CD14-positive monocyte (primary cell): ENCODE results near the gene FLAD1. TPM values are rescaled to one million over a fixed set of nuclear protein-coding genes. Genes with fewer than 3 reads are reported as not detected.

Experiments used
- DNase-seq, 3 donors: peaks; one replicate each; pipeline ENCODE4 v3.0.0-alpha.2; 2011 to 2022
- H2AFZ ChIP-seq: 2 replicates; pipeline ENCODE4 v1.6.0; 2012; ENCODE audit warnings: mild to moderate bottlenecking, low read depth, low read length, inconsistent platforms; ENCODE audit not compliant: insufficient read depth, poor library complexity, severe bottlenecking
- H3K27ac ChIP-seq, 2 donors: 1 replicate in 1 of 2; 2 replicates in 1 of 2; pipeline ENCODE4 v1.5.1; 2012 to 2013; ENCODE audit warnings: low read length in 2 of 2, control low read depth in 1 of 2, inconsistent platforms in 1 of 2, low read depth in 1 of 2, mild to moderate bottlenecking in 1 of 2
- H3K27me3 ChIP-seq, 2 donors: one replicate each; pipeline versions ENCODE4 v1.6.0 to v1.6.1; 2011 to 2013; ENCODE audit warnings: low read length in 2 of 2; ENCODE audit not compliant: control insufficient read depth in 2 of 2, insufficient read depth in 2 of 2
- H3K36me3 ChIP-seq, 2 donors: replicated peaks in 1 of 2; 1 replicate in 1 of 2; 2 replicates in 1 of 2; pipeline versions ENCODE4 v1.5.1 to v1.6.1; 2012 to 2013; ENCODE audit warnings: low read length in 2 of 2, control low read depth in 1 of 2, inconsistent platforms in 1 of 2, mild to moderate bottlenecking in 1 of 2; ENCODE audit not compliant: insufficient read depth in 2 of 2, control insufficient read depth in 1 of 2
- H3K4me1 ChIP-seq, 2 donors: 1 replicate in 1 of 2; 2 replicates in 1 of 2; pipeline versions ENCODE4 v1.5.1 to v1.6.1; 2012 to 2013; ENCODE audit warnings: low read length in 2 of 2, control low read depth in 1 of 2, inconsistent platforms in 1 of 2, mild to moderate bottlenecking in 1 of 2, moderate library complexity in 1 of 2; ENCODE audit not compliant: insufficient read depth in 2 of 2, control insufficient read depth in 1 of 2
- H3K4me2 ChIP-seq: replicated peaks from 2 replicates; pipeline ENCODE3; 2012; ENCODE audit warnings: low read length, moderate library complexity, mild to moderate bottlenecking; ENCODE audit not compliant: poor library complexity, severe bottlenecking; ENCODE audit errors: extremely low read depth
- H3K4me3 ChIP-seq, 3 experiments: fragments of 200-600 bp in 1 of 3; sonication (generic) in 1 of 3; replicated peaks in 1 of 3; 1 replicate in 2 of 3; 2 replicates in 1 of 3; pipeline ENCODE4 v1.5.1; 2011 to 2013; ENCODE audit warnings: low read length in 3 of 3, mild to moderate bottlenecking in 3 of 3, control low read depth in 2 of 3, low read depth in 2 of 3, inconsistent platforms in 1 of 3, moderate library complexity in 1 of 3
- H3K79me2 ChIP-seq: 2 replicates; pipeline ENCODE4 v1.6.0; 2012; ENCODE audit warnings: mild to moderate bottlenecking, control low read depth, inconsistent platforms, low read length, moderate library complexity; ENCODE audit not compliant: insufficient read depth
- H3K9ac ChIP-seq: 2 replicates; pipeline ENCODE4 v1.6.0; 2017; ENCODE audit warnings: low read length, mild to moderate bottlenecking; ENCODE audit not compliant: insufficient read depth, poor library complexity, severe bottlenecking
- H3K9me3 ChIP-seq, 2 donors: replicated peaks in 1 of 2; 1 replicate in 1 of 2; 2 replicates in 1 of 2; pipeline versions ENCODE4 v1.5.1 to v1.6.1; 2012 to 2013; ENCODE audit warnings: low read length in 2 of 2, control low read depth in 1 of 2; ENCODE audit not compliant: control insufficient read depth in 1 of 2, insufficient read depth in 1 of 2
- H4K20me1 ChIP-seq: 2 replicates; pipeline ENCODE4 v1.6.0; 2012; ENCODE audit warnings: mild to moderate bottlenecking, low read length, control low read depth, moderate library complexity; ENCODE audit not compliant: insufficient read depth
- H3K27ac Mint-ChIP-seq, 7 donors: one replicate each; pipeline ENCODE4 v1.8.0; 2020; ENCODE audit warnings: mild to moderate bottlenecking in 7 of 7, mixed read lengths in 7 of 7, moderate library complexity in 6 of 7, inconsistent platforms in 2 of 7
- H3K27me3 Mint-ChIP-seq, 3 donors: one replicate each; pipeline ENCODE4 v1.8.0; 2021 to 2022; ENCODE audit warnings: low read depth in 3 of 3, mild to moderate bottlenecking in 3 of 3, mixed read lengths in 3 of 3, moderate library complexity in 3 of 3, inconsistent platforms in 1 of 3
- H3K36me3 Mint-ChIP-seq, 2 donors: one replicate each; pipeline ENCODE4 v1.8.0; 2020; ENCODE audit warnings: mixed read lengths in 2 of 2, inconsistent platforms in 1 of 2, mild to moderate bottlenecking in 1 of 2
- H3K4me1 Mint-ChIP-seq: one replicate; pipeline ENCODE4 v1.8.0; 2020; ENCODE audit warnings: mild to moderate bottlenecking, mixed read lengths
- H3K4me3 Mint-ChIP-seq, 2 donors: one replicate each; pipeline ENCODE4 v1.8.0; 2020; ENCODE audit warnings: mild to moderate bottlenecking in 2 of 2, mixed read lengths in 2 of 2, moderate library complexity in 1 of 2
- H3K9me3 Mint-ChIP-seq, 7 donors: one replicate each; pipeline ENCODE4 v1.8.0; 2020 to 2022; ENCODE audit warnings: mixed read lengths in 7 of 7, mild to moderate bottlenecking in 6 of 7, moderate library complexity in 6 of 7, inconsistent platforms in 2 of 7
- WGBS: methylation state at CpG from one replicate; pipeline ENCODE4 v1.1.5; 2013; ENCODE audit warnings: missing lambda C conversion rate; ENCODE audit not compliant: insufficient coverage; 5-methylcytosine and 5-hydroxymethylcytosine counted together
- intact Hi-C, 2 donors: fragments of 100-400 bp; cut with micrococcal nuclease; formaldehyde crosslinking; loops; one replicate each; pipeline versions ENCODE4 v1.15.0 to v1.15.1; 2023
- polyA plus RNA-seq, 3 donors: library from polyadenylated mRNA; depleted of rRNA in 1 of 3; unstranded in 2 of 3; stranded (reverse) in 1 of 3; fragments of 300-500 nt in 2 of 3; fragments of >200 nt in 1 of 3; fragmentation: Illumina TruSeq in 2 of 3; gene quantifications; 1 replicate in 2 of 3; 2 replicates in 1 of 3; pipeline ENCODE4 v1.2.3, GENCODE V29; 2012 to 2021
- TF ChIP-seq, protein P1 (sequence below): fragments of 200-600 bp; IDR thresholded peaks from one replicate; pipeline ENCODE4 v1.8.0; 2022; ENCODE audit warnings: antibody characterized with exemption, mild to moderate bottlenecking

The FLAD1 gene
- polyA plus RNA-seq, 3 donors, result 31.5 to 41.6 (median 35.1) TPM

DNA sequence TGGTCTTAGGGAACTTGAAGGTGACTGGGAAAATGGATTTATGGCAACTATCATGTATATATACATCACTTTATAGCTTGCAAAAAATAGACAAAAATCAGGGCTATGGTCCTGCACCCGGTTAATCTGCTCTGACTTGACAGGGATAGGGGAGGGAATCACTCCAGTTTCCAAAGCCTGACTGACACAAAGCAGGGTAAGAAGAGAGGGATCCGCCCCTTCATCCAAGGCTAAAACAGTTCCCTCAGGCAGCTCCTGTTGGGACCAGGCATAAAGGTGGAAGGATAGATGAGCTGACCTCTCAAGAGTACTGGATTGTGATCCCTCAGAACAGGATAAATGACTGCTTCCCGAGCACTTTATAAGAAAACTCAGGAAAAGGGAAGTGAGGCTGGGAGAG lies 28.6 kb upstream of the FLAD1 start:
- 83% methylated on average over 1 of the region's 3 CpGs for WGBS
- peak overlapping the region in 1 of 3 experiments; percentile 82 for H3K4me3 ChIP-seq
- no peak overlapping the region for H3K9ac ChIP-seq
- peaks cover 24 to 35% of the 10 kb centered on the region in 2 donors for H3K36me3 ChIP-seq
- no peaks in the 10 kb centered on the region for H3K27me3 ChIP-seq
- no peak for DNase-seq
- peak overlapping the region in 1 of 2 donors; percentile 94 for H3K4me3 Mint-ChIP-seq
- no peaks in the 10 kb centered on the region for H3K9me3 Mint-ChIP-seq
- peaks cover 52% of the 10 kb centered on the region for H3K4me1 Mint-ChIP-seq
- peaks cover 22 to 31% of the 10 kb centered on the region in 2 donors for H3K36me3 Mint-ChIP-seq
- no peaks in the 10 kb centered on the region for H3K9me3 ChIP-seq
- peak overlapping the region in 4 of 7 donors; percentile 1 to 96 (median 54) for H3K27ac Mint-ChIP-seq
- peaks cover 45% of the 10 kb centered on the region for H4K20me1 ChIP-seq
- intact Hi-C loops, result no loop called here
- H3K27me3 Mint-ChIP-seq, result peaks cover 0 to 5% (median 1%) of the 10 kb centered on the region in 3 donors
- H3K27ac ChIP-seq, result peak overlapping the region in 1 of 2 donors; percentile 76
- H3K79me2 ChIP-seq, result peaks cover 43% of the 10 kb centered on the region
- no peak overlapping the region for H2AFZ ChIP-seq
- peaks cover 29 to 45% of the 10 kb centered on the region in 2 donors for H3K4me1 ChIP-seq
- H3K4me2 ChIP-seq, result peak overlapping the region; percentile 84
- TF ChIP-seq, protein P1, sequence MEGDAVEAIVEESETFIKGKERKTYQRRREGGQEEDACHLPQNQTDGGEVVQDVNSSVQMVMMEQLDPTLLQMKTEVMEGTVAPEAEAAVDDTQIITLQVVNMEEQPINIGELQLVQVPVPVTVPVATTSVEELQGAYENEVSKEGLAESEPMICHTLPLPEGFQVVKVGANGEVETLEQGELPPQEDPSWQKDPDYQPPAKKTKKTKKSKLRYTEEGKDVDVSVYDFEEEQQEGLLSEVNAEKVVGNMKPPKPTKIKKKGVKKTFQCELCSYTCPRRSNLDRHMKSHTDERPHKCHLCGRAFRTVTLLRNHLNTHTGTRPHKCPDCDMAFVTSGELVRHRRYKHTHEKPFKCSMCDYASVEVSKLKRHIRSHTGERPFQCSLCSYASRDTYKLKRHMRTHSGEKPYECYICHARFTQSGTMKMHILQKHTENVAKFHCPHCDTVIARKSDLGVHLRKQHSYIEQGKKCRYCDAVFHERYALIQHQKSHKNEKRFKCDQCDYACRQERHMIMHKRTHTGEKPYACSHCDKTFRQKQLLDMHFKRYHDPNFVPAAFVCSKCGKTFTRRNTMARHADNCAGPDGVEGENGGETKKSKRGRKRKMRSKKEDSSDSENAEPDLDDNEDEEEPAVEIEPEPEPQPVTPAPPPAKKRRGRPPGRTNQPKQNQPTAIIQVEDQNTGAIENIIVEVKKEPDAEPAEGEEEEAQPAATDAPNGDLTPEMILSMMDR, result no peak

DNA sequence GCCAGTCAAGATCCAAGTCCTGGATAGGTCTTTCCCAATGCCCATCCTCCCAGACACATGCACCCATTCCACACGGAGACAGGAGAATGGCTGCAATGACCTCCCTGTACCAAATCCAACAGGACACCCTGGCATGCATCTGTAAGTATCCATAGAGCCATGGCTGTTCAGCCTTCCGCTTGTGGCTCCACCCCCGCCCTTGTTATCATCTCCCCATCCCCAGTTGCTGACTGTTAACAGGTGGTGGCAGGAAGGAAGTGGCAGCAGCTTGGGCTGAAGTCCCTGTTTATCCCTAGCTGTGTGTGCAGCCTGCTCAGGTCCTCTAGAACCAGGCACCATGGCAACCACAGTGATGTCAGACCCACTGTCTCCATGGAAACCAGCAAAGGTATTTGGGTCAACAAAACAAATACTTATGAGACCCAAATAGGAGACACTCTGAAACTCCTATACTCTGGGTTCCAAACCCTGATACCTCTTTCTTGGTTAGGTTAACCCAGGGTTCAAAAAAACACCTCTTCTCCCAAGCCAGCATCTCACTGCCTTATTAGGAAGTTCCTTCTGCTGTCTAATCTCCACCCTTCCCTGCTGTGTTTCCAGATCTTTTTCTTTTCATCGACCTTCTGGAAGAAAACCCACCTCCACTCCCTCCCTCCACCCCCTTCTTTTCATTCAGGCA lies 28.0 kb upstream of the FLAD1 start:
- peak overlapping the region; percentile 79 to 93 (median 82) for H3K4me3 ChIP-seq
- peaks cover 48% of the 10 kb centered on the region for H3K79me2 ChIP-seq
- Mint-ChIP-seq H3K27me3 (peaks cover 0 to 5% (median 1%) of the 10 kb centered on the region in 3 donors), H3K4me3 (peak overlapping the region; percentile 94 to 99), H3K27ac (peak overlapping the region; percentile 90 to 99 (median 95)), H3K36me3 (peaks cover 24 to 32% of the 10 kb centered on the region in 2 donors), H3K4me1 (peaks cover 56% of the 10 kb centered on the region), H3K9me3 (no peaks in the 10 kb centered on the region)
- H4K20me1 ChIP-seq, result peaks cover 48% of the 10 kb centered on the region
- peak overlapping the region; percentile 42 for H3K9ac ChIP-seq
- peaks cover 30 to 47% of the 10 kb centered on the region in 2 donors for H3K4me1 ChIP-seq
- TF ChIP-seq, protein P1, result no peak
- H3K9me3 ChIP-seq, result no peaks in the 10 kb centered on the region
- peak overlapping the region; percentile 79 for H2AFZ ChIP-seq
- peak; percentile 49 to 64 (median 53) for DNase-seq
- WGBS, result 0% methylated on average over 2 of the region's 4 CpGs
- intact Hi-C loops, result no loop called here
- no peaks in the 10 kb centered on the region for H3K27me3 ChIP-seq
- H3K36me3 ChIP-seq, result peaks cover 26 to 36% of the 10 kb centered on the region in 2 donors
- H3K4me2 ChIP-seq, result peak overlapping the region; percentile 84
- H3K27ac ChIP-seq, result peak overlapping the region in 1 of 2 donors; percentile 76
